ENCODE data around the gene ZNF521.

- TF ChIP-seq CTCF (conservative IDR thresholded peaks at IDR 0.05; ENCODE audit: low read depth in 2 of 2) (no peak), REST (IDR thresholded peaks at IDR 0.05; ENCODE audit: unreplicated experiment) (no peak), NANOG (IDR thresholded peaks at IDR 0.05; ENCODE audit: borderline replicate concordance) (no peak), EZH2 (IDR thresholded peaks at IDR 0.05; ENCODE audit: low read depth, unreplicated experiment) (no peak), JUNB (IDR thresholded peaks at IDR 0.05; ENCODE audit: unreplicated experiment) (no peak)
Observed at GRCh38 chr18:25055076-25055475, 296.9 kb downstream of the ZNF521 start.

Measured in GM23338 (cell line).